Cortex of kidney (tissue), 1 donor: ENCODE data around the gene NACA2.
"Not testable (repeated sequence)": the region's sequence is repeated elsewhere in the genome, so short reads cannot be mapped to it uniquely, and the experiment has no call there.

Experiments used
- DNase-seq: peaks from one replicate; lab custom pipeline; 2025; lab: John Stamatoyannopoulos, UW

The NACA2 gene

DNA sequence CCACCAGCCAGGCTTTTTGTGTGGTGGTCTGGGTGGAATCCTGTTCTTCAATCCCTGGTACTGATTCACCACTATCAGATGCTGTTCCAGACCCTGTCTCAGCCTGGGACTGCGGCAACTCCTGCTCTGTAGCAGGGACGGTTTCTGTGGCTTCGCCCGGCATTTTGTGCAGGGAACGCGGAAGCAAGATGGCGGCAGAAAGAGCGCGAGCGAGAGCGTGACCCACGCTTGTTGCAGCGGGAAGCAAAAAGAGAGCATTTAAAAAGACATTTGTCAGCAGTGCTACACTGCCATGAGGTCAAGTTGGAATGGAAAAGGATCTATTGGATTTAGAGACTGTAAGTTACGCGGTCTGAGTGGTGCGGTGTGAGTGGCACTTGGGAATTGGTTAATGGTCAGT, at the start of gene NACA2:
Gene NACA2, minus strand, starts transcription at position 202 of the 400 bp plus-strand sequence. Its CDS starts 39 bp downstream, at position 163.
- no peak for DNase-seq

DNA sequence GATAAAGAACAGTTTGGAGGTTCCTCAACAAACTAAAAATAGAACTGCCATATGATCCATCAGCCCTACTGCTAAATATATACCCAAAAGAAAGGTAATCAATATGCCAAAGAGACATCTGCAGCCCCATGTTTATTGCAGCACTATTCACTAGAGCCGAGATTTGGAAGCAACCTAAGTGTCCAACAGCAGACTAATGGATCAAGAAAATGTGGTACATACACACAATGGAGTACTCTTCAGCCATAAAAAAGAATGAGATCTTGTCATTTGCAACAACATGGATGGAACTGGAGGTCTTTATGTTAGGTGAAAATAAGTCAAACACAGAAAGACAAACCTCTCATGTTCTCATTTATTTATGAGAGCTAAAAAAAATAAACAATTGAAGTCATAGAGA, 48.8 kb upstream of the NACA2 start:
- DNase-seq: no peak

DNA sequence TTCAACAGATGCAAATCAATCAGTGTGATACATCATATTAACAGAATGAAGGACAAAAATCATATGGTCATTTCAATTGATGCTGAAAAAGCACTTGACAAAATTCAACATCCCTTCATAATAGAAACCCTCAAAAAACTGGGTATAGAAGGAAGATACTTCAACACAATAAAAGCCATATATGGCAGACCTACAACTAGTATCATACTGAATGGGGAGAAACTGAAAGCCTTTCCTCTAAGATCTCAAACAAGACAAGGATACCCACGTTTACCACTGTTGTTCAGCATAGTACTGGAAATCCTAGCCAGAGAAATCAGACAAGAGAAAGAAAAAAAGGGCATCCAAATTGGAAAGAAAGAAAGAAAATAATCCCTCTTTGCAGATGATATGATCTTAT, 47.1 kb upstream of the NACA2 start:
- DNase-seq: no peak

DNA sequence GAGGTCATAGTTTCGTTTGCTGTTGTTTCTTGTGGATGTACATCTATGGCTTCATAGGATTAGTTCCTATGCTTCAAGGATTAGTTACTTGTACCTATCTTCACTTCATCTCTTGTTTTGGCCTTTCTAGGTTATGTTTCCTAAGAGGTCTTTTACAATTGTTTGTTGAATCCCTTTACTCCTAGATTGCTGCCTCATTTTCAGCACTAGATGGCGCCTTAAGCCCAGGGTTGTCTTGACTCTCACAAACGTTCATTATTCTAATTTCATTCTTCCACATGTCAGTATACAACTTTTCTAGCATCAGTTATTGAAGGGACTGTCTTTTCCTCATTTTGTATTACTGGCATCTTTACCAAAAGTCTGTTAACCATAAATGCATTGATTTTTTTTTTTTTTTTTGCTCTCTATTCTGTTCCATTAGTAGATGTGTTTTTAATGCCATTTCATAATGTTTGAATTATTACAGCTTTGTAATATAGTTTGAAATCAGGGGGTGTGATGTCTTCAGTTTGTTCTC, 45.0 kb upstream of the NACA2 start:
- no peak for DNase-seq

DNA sequence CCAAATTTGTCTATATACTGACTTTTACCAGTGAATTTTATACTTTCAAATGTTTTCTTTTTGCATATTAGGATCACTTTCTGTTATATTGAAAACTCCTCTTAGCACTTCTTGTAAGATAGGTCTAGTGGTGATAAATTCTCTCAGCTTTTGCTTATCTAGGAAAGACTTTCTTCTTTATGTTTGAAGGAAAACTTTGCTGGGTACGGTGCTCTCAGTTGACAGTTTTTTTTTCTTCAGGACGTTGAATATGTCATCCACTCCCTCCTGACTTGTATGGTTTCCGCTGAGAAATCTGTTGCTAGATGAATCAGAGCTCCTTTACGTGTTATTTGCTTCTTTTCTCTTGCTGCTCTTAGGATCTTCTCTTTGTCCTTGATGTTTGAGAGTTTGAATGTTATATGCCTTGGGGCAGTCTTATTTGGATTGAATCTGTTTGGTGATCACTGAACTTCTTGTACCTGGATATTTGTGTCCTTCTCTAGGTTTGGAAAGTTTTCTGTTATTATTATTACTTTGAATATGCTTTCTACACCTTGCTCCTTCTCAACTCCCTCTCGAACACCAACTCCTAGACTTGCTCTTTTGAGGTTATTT, 44.0 kb upstream of the NACA2 start:
- DNase-seq: no peak

DNA sequence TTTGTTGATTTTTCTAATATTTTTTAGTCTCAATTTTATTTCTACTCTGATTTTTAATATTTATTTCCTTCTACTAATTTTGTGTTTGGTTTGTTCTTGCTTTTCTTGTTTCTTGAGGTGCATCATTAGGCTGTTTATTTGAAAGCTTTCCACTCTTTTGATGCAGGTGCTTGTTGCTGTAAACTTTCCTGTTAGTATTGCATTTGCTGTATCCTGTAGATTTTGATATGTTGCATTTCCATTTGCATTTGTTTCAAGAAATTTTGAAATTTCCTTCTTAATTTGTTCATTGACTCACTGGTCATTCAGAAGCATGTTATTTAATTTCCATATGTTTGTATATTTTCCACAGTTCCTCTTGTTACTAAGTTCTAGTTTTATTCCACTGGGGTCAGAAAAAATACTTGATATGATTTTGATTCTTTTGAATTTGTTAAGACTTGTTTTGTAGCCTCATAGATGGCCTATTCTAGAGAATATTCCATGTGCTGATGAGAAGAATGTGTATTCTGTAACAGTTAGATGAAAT, 43.1 kb upstream of the NACA2 start:
- DNase-seq: no peak

DNA sequence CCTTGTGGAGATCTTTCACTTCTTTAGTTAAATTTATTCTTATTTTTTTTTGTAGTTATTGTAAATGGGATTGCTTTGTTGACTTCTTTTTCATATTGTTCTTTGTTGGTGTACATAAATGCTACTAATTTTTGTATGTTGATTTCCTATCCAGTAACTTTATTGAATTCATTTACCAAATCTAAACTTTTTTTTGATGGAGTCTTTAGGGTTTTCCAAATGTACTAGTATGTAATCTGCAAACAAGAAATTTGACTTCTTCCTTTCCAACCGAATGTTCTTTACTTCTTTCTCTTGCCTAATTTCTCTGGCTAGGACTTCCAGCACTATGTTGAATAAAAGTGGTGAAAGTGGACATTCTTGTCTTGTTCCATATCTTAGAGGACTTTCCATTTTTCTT, 41.8 kb upstream of the NACA2 start:
- no peak for DNase-seq

DNA sequence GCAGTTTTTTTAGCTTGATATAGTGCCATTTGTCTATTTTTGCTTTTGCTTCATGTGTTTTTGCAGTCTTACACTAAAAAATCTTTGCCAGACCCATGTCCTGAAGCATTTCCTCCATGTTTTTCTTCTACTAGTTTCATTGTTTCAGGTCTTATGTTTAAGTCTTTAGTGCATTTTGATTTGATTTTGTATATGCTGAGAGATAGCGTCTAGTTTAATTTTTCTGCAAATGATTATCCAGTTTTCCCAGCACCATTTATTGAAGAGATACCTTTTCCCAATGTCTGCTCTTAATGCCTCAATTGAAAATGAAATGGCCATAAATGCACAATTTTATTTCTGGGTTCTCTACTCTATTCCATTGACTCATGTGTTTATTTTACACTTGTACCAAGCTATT, 40.8 kb upstream of the NACA2 start:
- DNase-seq: no peak

DNA sequence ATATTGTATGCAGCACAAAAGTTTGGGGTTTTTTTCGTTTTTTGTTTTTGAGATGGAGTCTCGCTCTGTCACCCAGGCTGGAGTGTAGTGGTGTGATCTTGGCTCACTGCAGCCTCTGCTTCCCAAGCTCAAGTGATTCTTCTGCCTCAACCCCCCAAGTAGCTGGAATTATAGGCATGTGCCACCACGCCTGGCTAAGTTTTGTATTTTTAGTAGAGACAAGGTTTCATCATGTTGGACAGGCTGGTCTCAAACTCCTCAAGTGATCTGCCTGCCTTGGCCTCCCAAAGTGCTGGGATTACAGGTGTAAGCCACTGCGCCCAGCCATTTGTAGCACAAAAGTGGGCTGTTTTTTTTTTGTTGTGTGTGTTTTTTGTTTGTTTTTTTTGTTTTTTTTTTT, 37.1 kb upstream of the NACA2 start:
- not testable (repeated sequence) for DNase-seq

DNA sequence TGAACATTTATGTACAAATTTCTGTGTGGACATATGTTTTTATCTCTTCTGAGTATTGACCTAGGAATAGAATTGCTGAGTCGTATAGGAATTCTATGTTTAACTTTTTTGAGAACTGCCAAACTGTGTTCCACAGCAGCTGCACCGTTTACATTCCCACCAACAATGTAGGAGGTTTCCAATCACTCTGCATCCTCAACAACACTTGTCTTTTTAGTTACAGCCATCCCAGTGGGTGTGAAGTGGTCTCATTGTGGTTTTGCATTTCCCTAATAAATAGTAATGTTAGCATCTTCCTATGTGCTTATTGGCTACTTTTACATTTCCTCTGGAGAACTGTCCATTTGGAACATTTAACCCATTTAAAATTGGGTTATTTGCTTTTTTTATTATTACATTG, 36.6 kb upstream of the NACA2 start:
- no peak for DNase-seq

DNA sequence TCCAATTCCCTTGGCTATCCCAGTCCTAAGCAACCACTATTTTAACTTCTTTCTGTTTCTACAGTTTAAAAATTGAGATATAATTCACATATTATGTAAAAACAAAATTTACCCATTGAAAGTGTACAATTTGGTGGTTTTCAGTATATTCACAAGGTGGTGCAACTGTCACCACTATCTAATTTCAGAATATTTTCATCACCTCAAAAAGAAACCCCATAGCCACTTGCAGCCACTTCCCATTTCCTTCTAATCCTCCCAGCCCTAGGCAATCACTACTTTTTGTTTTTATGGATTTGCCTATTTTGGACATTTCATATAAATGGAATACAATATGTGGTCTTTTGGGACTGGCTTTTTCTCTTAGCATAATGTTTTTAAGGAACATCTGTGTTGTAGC, 36.1 kb upstream of the NACA2 start:
- DNase-seq: no peak

DNA sequence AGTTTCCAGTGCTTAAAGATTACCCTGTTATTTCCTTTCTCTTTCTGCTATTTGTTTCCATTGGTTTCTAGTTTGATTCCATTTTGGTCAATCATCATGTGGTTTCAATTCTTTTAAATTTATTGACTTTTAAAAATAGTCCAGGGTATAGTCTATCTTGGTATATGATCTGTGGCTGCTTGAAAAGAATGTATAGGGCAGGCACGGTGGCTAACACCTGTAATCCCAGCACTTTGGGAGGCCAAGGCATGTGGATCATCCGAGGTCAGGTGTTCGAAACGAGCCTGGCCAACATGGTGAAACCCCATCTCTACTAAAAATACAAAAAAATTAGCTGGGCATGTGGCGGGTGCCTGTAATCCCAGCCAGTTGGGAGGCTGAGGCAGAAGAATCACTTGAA, 34.5 kb upstream of the NACA2 start:
- DNase-seq: no peak

DNA sequence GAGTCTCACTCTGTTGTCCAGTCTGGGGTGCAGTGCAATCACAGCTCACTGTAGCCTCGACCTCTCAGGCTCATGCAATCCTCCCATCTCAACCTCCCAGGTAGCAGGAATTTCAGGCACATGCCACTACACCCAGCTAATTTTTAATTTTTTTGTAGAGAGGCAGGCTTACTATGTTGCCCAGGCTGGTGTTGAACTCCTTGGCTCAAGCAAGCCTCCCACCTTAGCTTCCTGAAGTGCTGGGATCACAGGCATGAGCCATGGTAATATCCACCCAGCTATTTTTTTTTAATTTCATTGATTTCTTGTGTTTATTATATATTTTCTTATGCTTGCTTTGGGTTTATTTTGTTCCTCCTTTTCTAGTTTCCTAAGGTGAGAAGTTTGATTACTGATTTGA, 33.9 kb upstream of the NACA2 start:
- no peak for DNase-seq

DNA sequence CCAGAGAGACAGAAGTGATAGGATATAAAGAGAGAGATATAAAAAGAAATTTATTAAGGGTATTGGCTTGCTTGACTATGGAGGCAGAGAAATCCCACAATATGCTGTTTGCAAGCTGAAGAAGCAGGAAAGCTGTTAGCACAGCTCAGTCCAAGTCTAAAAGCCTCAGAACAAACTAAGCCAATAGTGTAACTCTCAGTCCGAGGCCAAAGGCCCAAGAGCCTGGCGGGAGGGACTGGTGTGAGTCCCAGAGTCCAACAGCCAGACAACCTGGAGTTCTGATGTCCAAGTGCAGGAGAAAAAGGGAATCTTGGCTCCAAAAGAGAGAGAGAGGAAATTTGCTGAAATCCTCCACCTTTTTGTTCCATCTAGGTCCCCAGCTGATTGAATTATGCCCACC, 30.3 kb upstream of the NACA2 start:
- DNase-seq: no peak

DNA sequence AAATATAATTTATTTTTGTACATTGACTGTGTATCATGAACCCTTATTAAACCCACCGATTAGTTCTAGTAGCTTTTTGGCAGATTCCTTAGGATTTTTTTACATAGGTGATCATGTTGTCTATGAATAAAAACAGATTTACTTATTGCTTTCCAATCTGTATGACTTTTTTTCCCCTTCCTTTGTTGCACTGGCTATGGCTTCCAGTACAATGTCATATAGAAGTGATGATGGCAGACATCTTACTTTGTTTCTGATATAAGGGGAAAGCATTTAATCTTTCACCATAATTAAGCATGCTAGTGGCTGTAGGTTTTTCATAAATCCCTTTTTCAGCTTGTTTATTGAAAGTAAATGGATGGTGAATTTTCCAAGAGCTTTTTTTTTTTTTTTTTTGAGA, 28.9 kb upstream of the NACA2 start:
- DNase-seq: no peak

DNA sequence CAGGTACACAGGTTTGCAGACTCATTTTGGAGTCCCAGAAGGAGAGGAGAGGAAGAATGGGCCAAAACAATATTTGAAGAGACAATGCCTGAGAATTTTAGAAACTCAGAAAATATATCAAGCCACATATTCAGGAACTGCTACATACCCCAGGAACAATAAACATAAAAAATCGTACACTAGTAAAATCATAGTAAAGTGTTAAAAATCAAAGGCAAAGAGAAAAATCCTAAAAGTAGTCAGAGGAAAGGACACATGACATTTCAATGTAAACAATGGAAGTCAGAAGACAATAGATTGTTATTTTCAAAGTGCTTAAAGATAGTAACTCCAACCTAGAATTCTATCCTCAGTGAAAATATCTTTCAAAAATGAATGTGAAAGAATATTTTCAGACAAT, 28.5 kb upstream of the NACA2 start:
- DNase-seq: no peak

DNA sequence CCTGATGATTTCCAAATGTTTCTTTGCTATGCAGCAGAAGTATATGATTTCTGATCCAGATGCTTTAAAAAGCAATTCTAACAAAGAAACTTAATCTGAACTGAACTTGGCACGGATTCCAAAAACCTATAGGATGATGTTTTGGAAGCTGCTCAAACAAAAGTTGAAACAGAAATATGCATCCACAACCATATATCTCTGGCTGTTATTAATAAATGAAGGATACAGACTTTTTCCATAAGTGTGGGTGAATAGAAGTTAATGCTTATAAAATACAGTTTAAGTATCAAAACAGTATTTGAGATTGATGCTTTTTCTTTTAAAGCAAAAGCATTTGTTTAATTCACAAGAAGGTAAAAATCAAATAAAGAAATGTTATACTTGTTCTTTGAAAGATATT, 27.9 kb upstream of the NACA2 start:
- no peak for DNase-seq

DNA sequence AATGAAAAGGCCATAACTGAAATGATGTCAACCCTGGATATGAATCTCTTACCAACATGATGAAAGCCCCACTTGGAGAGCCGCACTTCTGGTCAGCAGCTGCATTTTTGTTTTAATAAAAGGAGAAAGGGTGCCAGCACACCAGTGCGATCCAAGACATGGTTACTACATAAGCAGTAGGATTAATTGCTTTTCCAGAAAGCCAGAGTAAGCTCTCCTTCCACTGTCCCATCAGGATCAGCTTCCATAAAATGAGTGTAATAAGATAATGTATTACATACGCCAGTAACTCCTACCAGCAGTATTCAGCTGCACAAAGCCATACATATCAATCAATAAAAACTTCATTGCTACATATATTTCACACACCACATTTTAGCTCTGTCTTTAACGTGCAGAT, 26.3 kb upstream of the NACA2 start:
- no peak for DNase-seq

DNA sequence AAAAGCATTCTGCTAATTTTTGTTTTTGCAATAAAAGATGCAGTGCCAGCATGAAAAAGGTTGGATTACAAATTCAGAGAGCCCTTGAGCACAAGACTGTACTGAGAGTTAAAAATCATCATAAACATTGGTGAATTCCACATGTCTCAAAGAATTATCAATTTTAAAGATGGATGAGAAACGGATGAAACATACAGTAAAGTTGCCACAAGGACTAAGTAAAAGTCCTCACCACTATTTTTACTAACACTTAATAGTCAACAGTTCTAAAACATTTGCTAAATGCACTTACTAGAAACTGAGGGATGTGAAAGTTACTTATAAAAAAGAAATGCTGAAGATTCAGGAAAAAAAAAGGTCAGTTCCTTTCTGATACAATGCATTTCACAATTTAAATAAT, 25.8 kb upstream of the NACA2 start:
- no peak for DNase-seq

DNA sequence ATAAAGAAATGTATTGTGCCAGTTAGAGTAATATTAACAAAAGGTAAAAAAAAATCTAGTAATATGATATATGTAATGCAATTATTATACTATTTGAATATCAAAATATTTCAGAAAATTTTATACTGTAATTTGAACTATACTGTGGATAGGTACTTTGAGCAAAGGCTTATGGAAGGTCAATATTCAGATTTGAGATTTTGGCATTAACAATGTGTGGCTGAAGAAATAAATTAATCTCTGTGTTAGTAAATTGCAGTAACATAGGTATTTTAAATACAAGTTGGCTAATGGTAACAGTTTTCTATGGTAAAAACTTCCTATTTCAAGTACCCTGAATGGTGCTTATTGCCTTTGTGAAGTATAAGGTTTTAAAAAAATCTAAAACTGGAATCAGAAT, 23.2 kb upstream of the NACA2 start:
- DNase-seq: no peak

DNA sequence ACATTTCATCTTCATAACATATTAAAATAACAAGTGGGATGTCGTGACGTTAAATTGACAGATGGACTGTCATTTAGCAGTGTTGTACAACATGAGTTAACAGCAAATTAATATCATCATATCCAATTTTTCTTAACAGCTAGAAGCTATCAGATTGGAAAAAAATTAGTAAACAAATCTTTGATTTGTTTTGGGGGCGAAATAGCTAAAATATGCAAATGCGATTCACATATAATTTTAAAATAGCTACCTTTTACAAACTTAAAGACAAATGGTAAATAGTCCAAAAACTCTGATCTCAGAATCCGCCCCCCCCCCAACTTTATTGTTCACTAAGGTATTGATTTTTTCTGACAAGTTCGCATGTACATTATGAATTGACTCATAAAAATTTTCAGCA, 20.3 kb upstream of the NACA2 start:
- DNase-seq: no peak

DNA sequence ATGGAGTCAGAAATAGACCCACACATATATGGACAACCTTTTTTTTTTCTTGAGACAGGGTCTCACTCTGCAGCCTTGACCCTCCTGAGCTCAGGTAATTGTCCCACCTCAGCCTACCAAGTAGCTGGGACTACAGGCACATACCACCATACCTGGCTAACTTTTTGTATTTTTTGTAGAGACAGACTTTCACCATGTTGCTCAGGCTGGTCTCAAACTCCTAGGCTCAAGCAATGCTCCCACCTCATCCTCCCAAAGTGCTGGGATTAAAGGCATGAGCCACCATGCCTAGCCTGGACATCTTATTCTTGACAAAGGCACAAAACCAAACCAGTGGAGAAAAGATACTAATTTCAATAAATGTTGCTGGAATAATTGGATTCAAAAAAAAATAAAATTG, 14.7 kb upstream of the NACA2 start:
- DNase-seq: no peak

DNA sequence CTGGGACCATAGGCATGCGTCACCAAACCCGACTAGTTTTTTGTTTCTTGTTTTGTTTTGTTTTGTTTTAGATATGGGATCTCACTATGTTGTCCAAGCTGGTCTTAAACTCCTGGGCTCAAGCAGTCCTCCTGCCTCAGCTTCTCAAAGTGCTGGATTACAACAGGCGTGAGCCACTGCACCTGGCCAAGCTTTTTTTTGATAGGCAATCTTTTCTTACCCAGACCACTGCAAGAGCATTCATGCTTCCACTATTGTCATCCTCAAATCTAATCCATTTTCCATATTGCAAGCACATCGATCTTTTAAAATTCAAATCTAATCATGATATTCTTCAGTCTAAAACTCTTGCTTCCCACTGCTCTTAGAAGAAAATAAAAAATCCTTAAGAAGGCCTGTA, 10.3 kb upstream of the NACA2 start:
- DNase-seq: no peak

DNA sequence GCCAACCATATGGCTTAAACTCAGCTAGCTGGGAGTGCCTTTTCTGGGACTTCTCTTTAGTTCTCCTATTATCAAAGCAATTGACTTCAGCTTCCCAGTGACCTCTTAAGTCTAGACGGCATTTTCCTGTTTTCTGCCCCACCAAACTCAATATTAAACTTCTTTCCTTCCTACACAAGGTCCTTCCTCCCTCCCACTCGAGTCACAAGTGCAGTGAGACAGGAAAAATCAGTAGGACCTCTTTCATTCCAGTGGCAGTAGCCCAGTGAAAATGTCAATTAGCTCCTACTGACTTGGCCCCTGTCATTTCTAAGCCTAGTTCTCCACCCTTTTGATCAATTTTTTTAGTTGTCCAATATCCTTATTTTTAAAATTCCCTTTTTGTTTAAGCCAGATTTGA, 9.6 kb upstream of the NACA2 start:
- DNase-seq: no peak
